Activated naive CD8-positive, alpha-beta T cell treated with anti-CD3 and anti-CD28 coated beads, Interleukin-2, amount 50 U/mL, for 24 hours (primary cell): ENCODE measurements around the gene MUC5AC.

Source experiments
- ATAC-seq: fragments of 150-1000 bp; cut with Tn5 transposase; one replicate; pipeline ENCODE4 v1.10.0; 2021
- DNase-seq: peaks from one replicate; pipeline ENCODE4 v3.0.0; 2021
- H3K27ac Mint-ChIP-seq: one replicate; pipeline ENCODE4 v1.8.0; 2021; ENCODE audit warnings: mild to moderate bottlenecking, mixed read lengths
- H3K27me3 Mint-ChIP-seq: one replicate; pipeline ENCODE4 v1.8.0; 2021; ENCODE audit warnings: mixed read lengths
- H3K36me3 Mint-ChIP-seq: one replicate; pipeline ENCODE4 v1.8.0; 2021; ENCODE audit warnings: low read depth, mixed read lengths
- H3K4me1 Mint-ChIP-seq: one replicate; pipeline ENCODE4 v1.8.0; 2021; ENCODE audit warnings: mixed read lengths
- H3K4me3 Mint-ChIP-seq: one replicate; pipeline ENCODE4 v1.8.0; 2021; ENCODE audit warnings: mild to moderate bottlenecking, moderate library complexity, mixed read lengths
- H3K9me3 Mint-ChIP-seq: one replicate; pipeline ENCODE4 v1.8.0; 2021; ENCODE audit warnings: mixed read lengths

Gene MUC5AC

GRCh38 chr11:1117992-1118391, 39.8 kb upstream of the MUC5AC start:
- Mint-ChIP-seq H3K9me3 (no peaks in the 10 kb centered on the region), H3K36me3 (no peaks in the 10 kb centered on the region), H3K4me3 (no peak overlapping the region), H3K4me1 (peaks cover 1% of the 10 kb centered on the region), H3K27me3 (peaks cover 2% of the 10 kb centered on the region), H3K27ac (no peak overlapping the region)
- DNase-seq (no peak), ATAC-seq (no peak)

- no peaks in the 10 kb centered on the region for H3K36me3 Mint-ChIP-seq
- DNase-seq, result no peak
- no peak overlapping the region for H3K27ac Mint-ChIP-seq
- no peak for ATAC-seq
- no peaks in the 10 kb centered on the region for H3K9me3 Mint-ChIP-seq
- H3K4me1 Mint-ChIP-seq, result peaks cover 1% of the 10 kb centered on the region
- H3K27me3 Mint-ChIP-seq, result peaks cover 2% of the 10 kb centered on the region
- H3K4me3 Mint-ChIP-seq, result no peak overlapping the region
Measured at GRCh38 chr11:1118755-1119603, 38.8 kb upstream of the MUC5AC start.

- Mint-ChIP-seq H3K27ac (no peak overlapping the region), H3K27me3 (peaks cover 5% of the 10 kb centered on the region)
- no peak for ATAC-seq
Measured at GRCh38 chr11:1119604-1120146, 38.1 kb upstream of the MUC5AC start.

GRCh38 chr11:1120532-1121330, 37.0 kb upstream of the MUC5AC start:
- no peak for DNase-seq
- Mint-ChIP-seq H3K27ac (no peak overlapping the region), H3K27me3 (peaks cover 5% of the 10 kb centered on the region), H3K9me3 (peaks cover 9% of the 10 kb centered on the region), H3K4me3 (no peak overlapping the region), H3K4me1 (no peaks in the 10 kb centered on the region), H3K36me3 (peaks cover 2% of the 10 kb centered on the region)
- ATAC-seq, result no peak

More at GRCh38 chr11:1119604-1120146, 38.1 kb upstream of the MUC5AC start:
- Mint-ChIP-seq H3K4me1 (peaks cover 1% of the 10 kb centered on the region), H3K36me3 (peaks cover 2% of the 10 kb centered on the region), H3K9me3 (peaks cover 7% of the 10 kb centered on the region), H3K4me3 (no peak overlapping the region)
- no peak for DNase-seq

- ATAC-seq, result no peak
- no peak for DNase-seq
- Mint-ChIP-seq H3K4me1 (no peaks in the 10 kb centered on the region), H3K36me3 (peaks cover 2% of the 10 kb centered on the region), H3K27ac (no peak overlapping the region), H3K27me3 (peaks cover 5% of the 10 kb centered on the region), H3K9me3 (peaks cover 9% of the 10 kb centered on the region), H3K4me3 (no peak overlapping the region)
Measured at GRCh38 chr11:1121331-1121812, 36.4 kb upstream of the MUC5AC start.

- DNase-seq (no peak), ATAC-seq (no peak)
- Mint-ChIP-seq H3K27me3 (peaks cover 5% of the 10 kb centered on the region), H3K4me3 (no peak overlapping the region), H3K36me3 (peaks cover 2% of the 10 kb centered on the region), H3K9me3 (peaks cover 9% of the 10 kb centered on the region), H3K27ac (no peak overlapping the region), H3K4me1 (no peaks in the 10 kb centered on the region)
Measured at GRCh38 chr11:1121813-1122663, 35.7 kb upstream of the MUC5AC start.

GRCh38 chr11:1122664-1123002, 35.1 kb upstream of the MUC5AC start:
- DNase-seq, result no peak
- no peaks in the 10 kb centered on the region for H3K4me1 Mint-ChIP-seq
- H3K27me3 Mint-ChIP-seq, result peaks cover 5% of the 10 kb centered on the region
- no peak for ATAC-seq
- peaks cover 2% of the 10 kb centered on the region for H3K36me3 Mint-ChIP-seq
- H3K9me3 Mint-ChIP-seq, result peaks cover 9% of the 10 kb centered on the region
- no peak overlapping the region for H3K4me3 Mint-ChIP-seq
- no peak overlapping the region for H3K27ac Mint-ChIP-seq

GRCh38 chr11:1123970-1124369, 33.8 kb upstream of the MUC5AC start:
- H3K27me3 Mint-ChIP-seq, result peaks cover 5% of the 10 kb centered on the region
- H3K9me3 Mint-ChIP-seq, result peaks cover 9% of the 10 kb centered on the region
- no peak for DNase-seq
- no peak overlapping the region for H3K27ac Mint-ChIP-seq
- no peaks in the 10 kb centered on the region for H3K4me1 Mint-ChIP-seq
- peak; percentile 4 for ATAC-seq
- H3K36me3 Mint-ChIP-seq, result peaks cover 2% of the 10 kb centered on the region
- H3K4me3 Mint-ChIP-seq, result peak overlapping the region; percentile 2

GRCh38 chr11:1125803-1126202, 31.9 kb upstream of the MUC5AC start:
- Mint-ChIP-seq H3K4me1 (no peaks in the 10 kb centered on the region), H3K4me3 (no peak overlapping the region), H3K27me3 (peaks cover 5% of the 10 kb centered on the region), H3K36me3 (peaks cover 2% of the 10 kb centered on the region), H3K9me3 (peaks cover 9% of the 10 kb centered on the region), H3K27ac (no peak overlapping the region)
- DNase-seq (no peak), ATAC-seq (no peak)

GRCh38 chr11:1126491-1126926, 31.2 kb upstream of the MUC5AC start:
- no peak for ATAC-seq
- Mint-ChIP-seq H3K4me1 (no peaks in the 10 kb centered on the region), H3K9me3 (peaks cover 9% of the 10 kb centered on the region), H3K36me3 (peaks cover 2% of the 10 kb centered on the region), H3K27me3 (peaks cover 5% of the 10 kb centered on the region), H3K27ac (no peak overlapping the region), H3K4me3 (no peak overlapping the region)
- DNase-seq, result no peak

GRCh38 chr11:1126935-1127663, 30.7 kb upstream of the MUC5AC start:
- H3K4me1 Mint-ChIP-seq, result no peaks in the 10 kb centered on the region
- peaks cover 9% of the 10 kb centered on the region for H3K9me3 Mint-ChIP-seq
- DNase-seq, result no peak
- peaks cover 8% of the 10 kb centered on the region for H3K27me3 Mint-ChIP-seq
- ATAC-seq, result no peak
- H3K4me3 Mint-ChIP-seq, result no peak overlapping the region
- H3K27ac Mint-ChIP-seq, result no peak overlapping the region
- peaks cover 2% of the 10 kb centered on the region for H3K36me3 Mint-ChIP-seq

GRCh38 chr11:1127664-1128162, 30.0 kb upstream of the MUC5AC start:
- Mint-ChIP-seq H3K4me1 (no peaks in the 10 kb centered on the region), H3K9me3 (peaks cover 9% of the 10 kb centered on the region), H3K4me3 (no peak overlapping the region), H3K27ac (no peak overlapping the region), H3K27me3 (peaks cover 8% of the 10 kb centered on the region), H3K36me3 (peaks cover 2% of the 10 kb centered on the region)
- ATAC-seq (no peak), DNase-seq (no peak)

GRCh38 chr11:1128311-1129142, 29.2 kb upstream of the MUC5AC start:
- no peaks in the 10 kb centered on the region for H3K4me1 Mint-ChIP-seq
- no peak overlapping the region for H3K27ac Mint-ChIP-seq
- H3K4me3 Mint-ChIP-seq, result no peak overlapping the region
- DNase-seq (no peak), ATAC-seq (no peak)
- H3K9me3 Mint-ChIP-seq, result peaks cover 14% of the 10 kb centered on the region
- peaks cover 4% of the 10 kb centered on the region for H3K36me3 Mint-ChIP-seq
- peaks cover 10% of the 10 kb centered on the region for H3K27me3 Mint-ChIP-seq
